ENCODE results near the gene IL18BP.
A peak's percentile ranks its signal among the peaks of the same experiment; 100 is the strongest.

Gene IL18BP
- total RNA-seq, result 14.2 to 22.1 (median 20.7) reads per million in 4 donors

DNA sequence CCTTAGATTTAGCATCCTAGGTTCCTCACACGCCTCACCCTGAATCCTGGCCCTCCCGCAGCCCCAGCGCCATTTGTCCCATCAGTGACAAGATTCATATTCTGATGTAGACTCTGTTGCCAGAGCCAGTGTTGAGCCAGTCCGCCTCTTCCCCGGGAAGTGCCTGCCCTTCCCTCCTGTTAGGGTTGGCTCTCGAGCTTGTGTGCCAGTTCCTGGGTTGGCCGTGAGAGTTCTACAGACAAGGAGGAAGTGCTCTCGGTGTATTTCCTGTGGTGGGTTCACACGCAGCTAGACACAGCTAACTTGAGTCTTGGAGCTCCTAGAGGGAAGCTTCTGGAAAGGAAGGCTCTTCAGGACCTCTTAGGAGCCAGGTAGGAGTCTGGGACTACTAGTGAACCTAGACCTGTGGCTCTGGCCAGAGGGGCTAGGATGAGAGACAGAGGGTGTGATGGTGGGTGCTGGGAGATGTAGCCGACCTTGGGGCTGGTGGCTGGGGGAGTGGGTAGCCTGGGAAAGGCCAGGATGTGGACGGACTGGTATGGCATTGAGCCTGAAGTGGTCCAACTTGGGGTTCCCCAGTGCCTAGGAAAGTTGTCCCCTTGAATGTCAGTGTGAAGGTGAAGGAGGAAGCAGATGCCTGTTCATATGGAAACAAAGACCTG lies at the start of gene IL18BP:
TSS of gene IL18BP (plus strand) at position 261 of the 662 bp plus-strand sequence. CDS start 1,076 bp downstream, outside the sequence.
- DNase-seq, result peak in 3 of 5 donors; percentile 14 to 61 (median 22)

DNA sequence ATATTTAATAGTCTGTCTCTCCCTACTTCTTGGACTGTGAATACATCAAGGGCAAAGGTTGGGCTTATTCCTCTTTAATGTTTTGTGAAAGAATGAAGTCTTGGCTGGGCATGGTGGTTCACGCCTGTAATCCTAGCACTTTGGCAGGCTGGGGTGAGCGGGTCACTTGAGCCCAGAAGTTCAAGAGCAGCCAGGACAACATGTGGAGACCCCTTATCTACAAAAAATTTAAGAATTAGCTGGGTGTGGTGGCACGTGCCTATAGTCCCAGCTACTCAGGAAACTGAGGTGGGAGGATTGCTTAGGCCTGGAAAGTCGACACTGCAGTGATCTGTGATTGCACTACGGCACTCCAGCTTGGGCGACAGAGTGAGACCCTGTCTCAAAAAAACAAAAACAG lies 49.7 kb upstream of the IL18BP start:
- DNase-seq, result no peak

DNA sequence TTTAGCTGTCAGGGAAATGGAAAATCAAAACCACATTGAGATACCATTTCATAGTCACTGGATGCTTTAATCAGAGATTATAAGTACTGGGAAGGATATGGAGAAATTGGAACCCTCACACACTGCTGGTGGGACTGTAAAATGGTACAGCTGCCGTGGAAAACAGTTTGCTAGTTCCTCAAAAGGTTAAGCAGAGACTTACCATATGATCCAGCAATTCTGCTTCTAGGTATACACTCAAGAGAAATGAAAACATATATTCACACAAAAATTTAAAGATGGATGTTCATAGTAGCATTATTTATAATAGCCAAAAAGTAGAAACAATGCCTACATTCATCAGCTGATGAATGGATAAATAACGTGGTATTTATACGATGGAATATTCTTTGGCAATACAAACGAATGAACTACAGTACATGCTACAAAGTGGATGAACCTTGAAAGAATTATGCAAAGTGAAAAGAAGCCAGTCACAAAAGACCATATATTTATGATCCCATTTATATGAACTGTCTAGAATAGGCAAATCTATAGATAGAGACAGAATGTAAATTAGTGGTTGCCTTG lies 46.9 kb upstream of the IL18BP start:
- no peak for DNase-seq

DNA sequence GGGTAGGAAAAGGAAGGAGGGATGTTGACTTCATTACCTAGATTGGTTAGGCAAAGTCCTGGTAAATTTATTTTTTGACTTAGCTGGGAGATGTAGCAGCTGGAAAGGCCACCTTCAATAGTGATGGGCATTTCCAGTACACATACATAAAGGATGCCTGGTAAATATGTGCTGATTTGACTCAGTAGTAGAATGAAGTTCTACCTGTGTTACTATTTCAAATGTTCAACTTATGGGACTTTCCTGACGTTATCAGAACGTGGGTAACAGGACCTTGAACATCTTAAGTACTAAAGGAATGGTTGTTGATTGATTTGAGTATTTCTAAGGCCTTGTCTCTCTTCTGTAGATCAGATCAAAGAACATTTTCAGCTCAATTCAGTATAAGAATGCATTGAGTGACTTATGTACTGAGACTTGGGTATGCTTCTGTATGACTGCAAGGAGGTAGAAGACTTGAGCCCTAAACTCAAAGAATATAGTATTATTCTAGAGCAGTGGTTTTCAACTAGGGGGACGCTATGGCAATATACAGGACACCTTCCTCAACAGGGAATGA lies 42.7 kb upstream of the IL18BP start:
- no peak for DNase-seq

DNA sequence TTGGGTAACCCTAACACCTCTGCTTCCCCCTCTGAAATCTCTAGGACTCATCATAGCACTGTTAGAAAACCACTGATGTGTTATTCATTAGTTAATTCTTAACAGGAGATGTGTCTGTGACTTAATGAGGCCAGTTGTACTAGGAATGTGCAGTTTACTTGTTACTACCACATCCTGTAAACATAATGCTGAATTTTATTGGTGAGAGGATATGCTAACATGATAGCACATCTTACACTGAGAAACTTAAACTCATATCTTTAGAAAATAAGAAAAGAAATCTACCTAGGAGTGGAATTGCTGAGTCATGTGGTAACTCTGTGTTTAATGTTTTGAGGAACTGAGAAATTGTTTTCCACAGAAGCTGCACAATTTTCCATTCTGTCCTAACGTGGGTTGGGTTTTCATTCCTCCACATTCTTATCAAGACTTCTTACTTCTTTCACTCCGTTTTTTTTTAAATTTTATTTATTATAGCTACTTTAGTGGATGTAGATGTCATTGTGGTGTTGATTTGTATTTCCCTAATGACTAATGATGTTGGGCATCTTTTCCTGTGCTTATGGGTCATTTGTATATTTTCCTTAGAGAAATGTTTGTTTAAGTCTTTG lies 36.2 kb upstream of the IL18BP start:
- DNase-seq, result peak in 1 of 5 donors; percentile 30

DNA sequence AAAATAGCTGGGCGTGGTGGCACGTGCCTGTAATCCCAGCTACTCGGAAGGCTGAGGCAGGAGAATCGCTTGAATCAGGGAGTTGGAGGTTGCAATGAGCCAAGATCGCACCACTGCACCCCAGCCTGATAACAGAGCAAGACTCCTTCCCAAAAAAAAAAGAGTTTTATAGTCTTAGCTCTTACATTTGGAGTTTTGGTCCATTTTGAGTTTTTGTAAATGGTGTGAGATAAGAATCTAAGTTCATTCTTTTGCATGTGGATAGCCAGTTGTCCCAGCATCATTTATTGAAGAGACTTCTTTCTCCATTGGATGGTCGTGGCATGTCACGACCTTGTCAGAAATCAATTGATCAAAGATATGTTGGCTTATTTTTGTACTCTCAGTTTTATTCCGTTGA lies 35.2 kb upstream of the IL18BP start:
- DNase-seq, result no peak

DNA sequence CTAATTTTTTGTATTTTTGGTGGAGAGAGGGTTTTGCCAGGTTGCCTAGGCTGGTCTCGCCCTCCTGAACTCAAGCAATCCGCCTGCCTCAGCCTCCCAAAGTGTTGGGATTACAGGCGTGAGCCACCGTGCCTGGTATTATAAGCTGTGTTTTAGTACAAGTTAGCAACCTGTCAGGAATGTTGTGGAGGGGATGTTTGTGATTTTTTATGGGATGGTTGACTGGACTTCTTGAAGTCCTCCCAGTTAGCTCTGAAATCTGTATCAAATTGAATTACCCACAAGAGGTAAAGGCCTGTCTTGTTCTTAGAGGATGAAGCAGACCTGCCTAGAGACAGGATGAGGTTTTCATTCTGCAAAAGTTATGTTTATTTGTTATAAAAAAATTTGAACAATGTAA lies 34.1 kb upstream of the IL18BP start:
- DNase-seq, result no peak

DNA sequence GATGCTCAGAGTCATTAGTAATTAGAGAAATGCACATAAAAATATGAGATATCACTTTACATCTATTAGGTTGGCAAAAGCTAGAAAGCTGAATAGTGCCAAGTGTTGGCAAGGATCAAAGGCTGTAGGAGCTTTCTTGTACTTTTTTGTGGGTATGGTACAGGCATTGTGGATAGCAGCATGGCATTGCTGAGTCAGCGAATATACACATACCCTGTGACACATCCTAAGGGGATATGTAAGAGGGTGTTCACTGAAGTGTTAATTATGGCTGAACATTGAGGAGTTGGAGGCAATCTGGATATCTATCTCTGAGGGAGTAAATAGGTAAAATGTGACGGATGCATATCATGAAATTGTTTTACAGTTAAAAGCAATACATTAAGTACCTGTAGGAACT lies 27.0 kb upstream of the IL18BP start:
- DNase-seq, result no peak

DNA sequence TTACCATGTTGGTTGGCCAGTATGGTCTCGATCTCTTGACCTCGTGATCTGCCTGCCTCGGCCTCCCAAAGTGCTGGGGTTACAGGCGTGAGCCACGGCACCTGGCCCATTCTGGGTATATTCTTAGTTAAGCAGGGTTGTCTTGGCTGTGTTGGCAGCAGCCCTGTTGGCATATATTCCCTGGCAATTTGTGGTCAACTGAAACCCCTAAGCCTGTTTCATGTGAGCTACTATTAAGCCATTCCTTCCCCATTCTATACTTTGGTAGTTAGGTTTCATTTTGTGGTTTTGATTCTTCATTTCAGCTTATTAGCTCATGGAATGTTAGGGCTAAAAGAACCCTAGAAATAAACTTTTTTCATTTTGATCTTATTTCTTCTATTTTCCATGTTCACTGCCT lies 22.2 kb upstream of the IL18BP start:
- no peak for DNase-seq

DNA sequence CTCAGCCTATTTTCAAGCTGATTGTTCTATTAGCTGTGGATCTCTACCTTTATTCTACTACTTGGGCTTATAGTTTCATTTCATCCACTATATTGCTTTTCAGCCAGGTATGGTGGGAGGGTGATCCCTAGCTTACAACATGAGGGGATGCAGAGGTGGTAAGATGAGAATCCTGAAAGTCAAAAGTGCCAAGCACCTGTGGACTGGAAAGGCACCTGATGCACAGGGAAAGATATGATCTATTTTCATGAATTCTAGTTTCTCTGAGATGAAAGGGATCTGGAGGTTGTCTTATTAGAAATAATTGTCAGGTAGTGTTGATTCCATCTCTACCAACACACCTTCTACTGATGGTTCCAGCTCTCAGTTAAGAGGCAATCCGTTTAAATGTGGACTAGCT lies 21.6 kb upstream of the IL18BP start:
- DNase-seq, result no peak

DNA sequence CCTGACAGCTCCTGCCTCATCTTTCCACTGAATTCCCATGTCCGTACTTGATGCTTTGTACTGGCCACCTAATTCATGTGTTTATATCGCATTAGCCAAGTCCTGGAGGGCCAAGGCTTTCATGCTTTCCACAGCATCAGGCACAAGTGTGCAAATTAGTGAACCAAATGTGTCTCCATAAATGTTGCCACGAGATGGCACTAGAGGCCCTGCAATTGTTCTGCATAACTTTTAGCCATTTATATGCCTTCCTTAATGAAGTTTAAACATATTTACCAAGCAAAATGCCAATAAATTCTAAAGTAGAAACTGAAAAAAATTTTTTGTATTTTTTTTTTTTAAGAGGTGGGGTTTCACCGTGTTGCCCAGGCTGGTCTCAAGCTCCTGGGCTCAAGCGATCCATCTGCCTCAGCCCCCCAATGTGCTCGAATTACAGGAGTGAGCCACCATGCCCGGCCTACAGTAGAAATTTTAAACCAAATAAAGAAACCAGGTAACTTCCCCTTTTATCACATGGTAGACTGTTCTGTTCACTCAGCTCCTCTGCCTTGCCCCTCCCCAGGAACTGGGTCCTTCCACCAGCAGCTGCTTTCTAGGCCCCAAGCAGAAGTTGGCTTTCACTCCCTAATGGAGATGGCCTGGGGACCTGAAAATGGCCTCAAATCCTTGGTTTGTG lies 20.8 kb upstream of the IL18BP start:
- peak in 3 of 5 donors; percentile 19 to 47 (median 46) for DNase-seq

DNA sequence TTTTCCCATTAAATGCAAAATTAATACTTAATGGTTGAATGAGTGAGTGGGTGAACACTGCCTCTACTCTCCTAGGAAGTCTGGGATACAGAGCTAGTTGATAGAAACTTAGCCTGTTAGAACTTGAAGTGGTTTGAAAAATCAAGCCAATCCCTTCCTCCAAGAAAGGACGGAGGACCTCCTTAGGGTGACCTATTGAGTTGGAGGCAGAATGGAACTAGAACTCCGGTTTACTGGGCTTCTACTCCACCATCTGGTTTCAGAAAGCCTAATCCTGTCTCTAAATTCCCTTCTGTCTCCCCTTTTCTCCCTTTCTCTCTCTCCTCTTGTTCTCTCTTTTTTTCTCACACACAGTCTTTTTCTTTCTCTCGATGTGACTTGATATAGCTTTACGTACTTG lies 19.6 kb upstream of the IL18BP start:
- no peak for DNase-seq

DNA sequence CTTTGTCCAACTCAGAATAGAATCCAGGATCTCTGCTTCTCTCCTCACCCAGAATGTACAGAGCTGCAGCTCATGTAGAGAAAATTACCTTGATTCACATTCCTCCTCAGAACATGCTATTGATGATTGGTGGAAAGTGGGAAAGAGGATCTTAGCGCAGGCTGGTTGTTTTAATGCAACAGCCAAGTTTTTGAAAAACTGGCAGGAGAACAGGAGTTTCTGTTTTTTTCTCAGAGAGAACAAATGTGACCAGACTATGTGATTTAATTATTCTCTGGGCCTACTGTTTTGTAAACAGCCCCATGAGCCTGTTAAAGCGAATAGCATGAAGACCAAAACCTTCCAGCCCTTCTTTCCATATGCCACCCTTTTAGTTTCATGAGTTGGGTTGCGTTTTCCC lies 19.1 kb upstream of the IL18BP start:
- no peak for DNase-seq

DNA sequence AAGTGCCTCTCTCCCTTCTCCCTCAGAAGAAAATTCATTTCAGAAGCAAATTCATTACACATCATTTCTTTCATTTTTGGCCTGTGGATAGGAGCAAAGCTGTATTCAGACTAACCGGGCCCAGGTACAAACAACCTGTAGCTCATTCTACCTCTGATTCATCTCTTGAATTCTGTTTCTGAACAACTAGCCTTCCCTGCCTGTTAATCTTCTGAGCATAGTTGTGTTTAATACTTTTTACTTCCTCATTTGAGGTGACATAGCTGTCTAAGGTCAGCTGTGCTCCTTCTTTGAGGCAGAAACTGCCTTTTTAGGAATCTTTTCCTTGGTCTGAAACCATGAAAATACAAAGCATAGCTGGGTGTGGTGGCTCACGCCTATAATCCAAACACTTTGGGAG lies 12.6 kb upstream of the IL18BP start:
- no peak for DNase-seq

DNA sequence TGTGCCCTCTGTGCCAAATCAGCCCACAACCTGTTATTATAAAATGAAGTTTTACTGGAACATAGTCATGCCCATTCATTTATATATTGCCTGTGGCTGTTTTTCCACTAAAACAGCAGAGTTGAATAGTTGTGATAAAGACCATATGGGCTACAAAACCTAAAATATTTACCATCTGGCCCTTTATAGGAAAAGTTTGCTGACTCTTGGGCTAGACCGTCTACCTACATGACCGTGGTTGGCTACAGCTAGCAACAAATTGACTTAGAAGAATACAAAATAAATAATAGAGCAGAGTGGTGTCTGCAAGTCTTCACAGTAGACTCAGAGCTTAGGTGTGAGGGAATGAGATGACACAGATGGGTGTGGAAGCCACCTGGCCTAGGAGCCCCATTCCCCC lies 11.2 kb upstream of the IL18BP start:
- DNase-seq, result no peak

DNA sequence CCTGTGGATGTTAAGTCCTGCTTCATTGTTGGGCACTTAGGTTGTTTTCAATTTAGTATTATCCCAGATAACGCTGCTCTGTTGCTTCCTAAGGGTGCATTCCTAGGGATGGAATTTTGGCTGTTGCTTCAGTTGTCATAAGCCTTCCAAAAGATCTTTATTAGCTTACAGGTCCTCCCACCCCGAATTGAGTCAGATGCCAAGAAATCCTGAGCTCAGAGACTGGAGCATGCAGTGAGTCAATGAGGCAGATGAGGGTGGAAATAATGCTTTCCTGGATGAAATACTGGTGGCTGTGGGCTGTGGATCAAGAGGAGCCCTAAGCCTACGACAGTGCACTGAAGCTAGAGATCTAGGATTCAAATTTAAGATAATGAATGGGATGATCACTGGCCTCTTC lies 10.7 kb upstream of the IL18BP start:
- DNase-seq, result no peak

DNA sequence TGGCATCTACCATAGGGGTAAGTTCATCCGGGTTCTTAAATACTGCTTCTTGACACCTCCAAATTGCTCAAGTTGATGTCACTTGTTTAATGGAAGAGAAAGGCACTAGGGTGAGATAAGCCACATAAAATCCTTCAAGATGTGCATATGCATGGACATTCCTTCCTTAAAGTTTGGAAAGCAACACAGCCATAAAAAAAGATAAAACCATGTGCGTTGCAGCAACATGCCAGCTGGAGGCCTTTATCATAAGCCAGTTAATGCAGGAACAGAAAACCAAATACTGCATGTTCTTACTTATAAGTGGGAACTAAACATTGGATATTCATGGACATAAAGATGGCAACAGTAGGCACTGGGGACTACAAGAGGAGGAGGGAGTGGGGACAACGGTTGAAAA lies 8.0 kb upstream of the IL18BP start:
- no peak for DNase-seq

DNA sequence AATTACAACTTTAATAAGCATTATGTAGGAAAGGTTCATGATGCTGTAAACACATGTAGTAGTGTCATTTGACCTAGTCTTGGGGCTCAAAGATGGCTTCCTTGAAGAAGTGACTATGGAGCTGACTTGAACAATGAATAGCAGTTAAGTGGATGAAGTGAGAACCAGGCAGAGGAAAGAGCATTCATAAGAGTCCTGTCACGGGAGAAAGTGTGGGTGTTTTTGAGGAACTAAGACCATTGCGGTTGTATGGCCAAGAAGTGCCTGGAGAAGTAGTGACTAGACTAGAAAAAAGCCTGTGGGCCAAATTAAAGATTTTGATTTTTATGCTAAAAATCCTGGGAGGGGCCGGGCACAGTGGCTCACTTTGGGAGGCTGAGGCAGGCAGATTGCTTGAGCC lies 7.2 kb upstream of the IL18BP start:
- DNase-seq, result no peak

DNA sequence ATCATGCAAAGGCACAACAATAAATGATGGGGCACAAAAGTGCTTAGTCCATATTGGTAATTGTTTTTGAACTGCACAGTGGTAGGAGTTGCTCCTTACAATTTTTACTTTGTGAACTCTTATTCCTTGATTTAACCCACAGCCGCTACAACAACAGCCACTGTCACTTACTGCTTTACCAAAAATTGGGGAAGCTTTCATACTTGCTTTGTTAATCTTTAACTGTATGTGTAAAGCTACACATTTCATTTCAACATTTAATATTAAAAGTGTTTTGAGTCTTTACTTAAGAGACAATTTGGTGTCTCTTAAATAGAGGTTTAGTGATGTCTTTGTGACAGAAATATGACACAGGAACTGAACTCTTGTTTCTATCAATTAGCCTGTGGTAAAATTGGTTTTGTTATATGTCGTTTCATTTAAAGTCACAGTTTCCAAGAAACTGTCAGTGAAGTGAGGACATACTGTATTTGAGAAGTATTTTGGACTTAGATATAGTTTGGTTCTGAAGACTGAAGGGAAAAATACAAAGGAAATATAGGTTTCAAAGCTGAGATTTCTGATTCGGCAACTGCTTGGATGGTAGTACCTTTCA lies 6.5 kb upstream of the IL18BP start:
- DNase-seq, result no peak

DNA sequence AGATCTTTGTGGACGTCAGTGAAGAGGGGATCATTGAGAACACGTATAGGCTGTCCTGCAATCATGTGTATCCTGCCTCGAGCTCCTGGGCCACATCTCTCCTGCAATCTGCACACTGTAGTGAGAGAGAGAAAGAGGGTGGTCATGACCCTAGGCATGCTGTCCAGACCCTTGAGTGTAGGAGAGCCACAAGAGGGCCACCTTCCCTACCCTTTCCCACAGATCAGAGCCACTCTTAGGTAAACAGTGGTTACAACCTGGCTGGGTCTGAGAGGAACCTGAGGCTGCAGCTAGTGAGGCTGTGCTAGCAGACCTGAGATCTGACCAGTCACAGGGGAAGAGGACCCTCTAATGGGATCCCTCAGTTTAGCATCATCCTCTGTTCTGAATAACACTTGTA lies 3.9 kb upstream of the IL18BP start:
- no peak for DNase-seq

DNA sequence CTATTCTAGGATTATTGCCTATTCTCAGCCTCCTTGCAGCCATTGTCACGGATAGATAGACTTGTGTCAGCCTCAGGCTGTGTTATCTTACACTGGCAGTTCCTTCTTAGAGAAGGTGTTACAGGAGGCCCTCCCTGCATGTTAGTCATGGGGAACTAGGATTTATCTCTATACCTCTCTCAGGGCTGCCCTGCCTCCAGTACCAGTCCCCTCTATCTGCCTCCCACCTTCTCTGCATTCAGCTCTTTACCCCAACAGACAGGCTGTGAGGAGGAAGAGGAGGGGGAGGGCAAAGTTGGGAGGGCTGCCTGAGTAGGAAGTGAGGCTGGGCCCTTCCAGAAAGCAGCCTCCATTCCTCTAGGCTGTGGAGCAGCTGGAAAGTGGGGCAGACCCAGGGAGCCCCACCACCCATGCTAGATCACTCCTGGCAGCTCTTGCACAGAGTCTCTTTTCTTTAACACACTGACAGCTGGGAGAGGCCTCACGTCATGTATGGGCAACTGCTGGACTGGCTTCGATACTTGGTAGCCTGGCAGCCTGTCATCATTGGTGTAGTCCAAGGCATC lies 2.9 kb upstream of the IL18BP start:
- no peak for DNase-seq

DNA sequence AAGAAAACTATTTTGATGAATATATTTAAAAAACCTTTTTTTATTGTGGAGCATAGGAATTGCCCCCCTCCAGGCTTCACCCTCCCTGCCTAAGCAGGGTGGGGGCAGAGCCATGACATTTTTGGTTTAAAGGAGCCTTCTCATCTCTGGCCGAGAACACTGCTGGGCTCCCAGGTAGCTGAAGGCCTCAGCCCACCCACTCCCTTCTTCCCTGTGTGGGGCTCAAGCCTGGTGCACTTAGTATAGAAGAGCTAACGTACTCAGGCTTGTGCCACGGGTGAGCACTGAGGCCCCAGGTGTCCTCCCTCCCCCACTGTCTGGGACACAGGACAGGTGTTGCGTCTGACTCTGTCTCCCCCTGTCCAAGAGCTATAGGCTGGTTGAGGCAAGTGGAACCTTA lies 2.2 kb upstream of the IL18BP start:
- no peak for DNase-seq

DNA sequence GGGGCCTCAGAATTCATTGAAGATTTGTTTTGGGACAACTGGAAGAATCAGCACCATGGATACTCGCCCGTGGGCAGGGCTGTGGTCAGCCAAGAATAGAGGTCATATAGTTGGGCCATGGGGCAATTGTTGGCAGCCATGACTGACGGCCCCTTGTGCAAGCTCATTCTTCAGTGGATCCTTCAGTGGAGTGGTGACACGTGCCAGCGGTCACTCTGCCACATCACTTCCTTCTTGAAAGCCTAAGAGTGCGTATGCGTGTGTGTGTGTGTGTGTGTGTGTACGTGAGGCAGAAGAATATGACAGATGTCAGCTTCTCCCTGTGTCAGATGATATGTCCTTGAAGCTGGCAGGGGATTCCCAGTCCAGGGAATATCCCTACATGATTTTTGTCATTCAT lies 1.8 kb upstream of the IL18BP start:
- DNase-seq, result no peak
